H9 (cell line): ENCODE results near the gene CREG2. TPM values are rescaled to one million over a fixed set of nuclear protein-coding genes. Genes with fewer than 3 reads are reported as not detected.

Source experiments
- DNase-seq: peaks from one replicate; pipeline ENCODE4 v3.0.0-alpha.2; 2017
- H2AFZ ChIP-seq: one replicate; pipeline ENCODE4 v1.6.1; 2013; ENCODE audit warnings: mild to moderate bottlenecking, low read length, control low read depth, moderate library complexity
- H2AK5ac ChIP-seq: 2 replicates; pipeline ENCODE4 v1.6.1; 2013; ENCODE audit warnings: low read length, control low read depth, mixed read lengths; ENCODE audit not compliant: insufficient read length
- H2BK120ac ChIP-seq: one replicate; pipeline ENCODE4 v1.6.1; 2013; ENCODE audit warnings: low read depth, mild to moderate bottlenecking, low read length, control low read depth, inconsistent platforms; ENCODE audit not compliant: poor library complexity, severe bottlenecking
- H2BK12ac ChIP-seq: 2 replicates; pipeline ENCODE4 v1.6.1; 2013; ENCODE audit warnings: low read length, control low read depth, mixed read lengths, low read depth; ENCODE audit not compliant: insufficient read length
- H2BK15ac ChIP-seq: 2 replicates; pipeline ENCODE4 v1.6.1; 2013; ENCODE audit warnings: low read depth, low read length, control low read depth
- H2BK20ac ChIP-seq: one replicate; pipeline ENCODE4 v1.6.1; 2013; ENCODE audit warnings: low read depth, mild to moderate bottlenecking, low read length, control low read depth, inconsistent platforms; ENCODE audit not compliant: poor library complexity, severe bottlenecking
- H2BK5ac ChIP-seq: 2 replicates; pipeline ENCODE4 v1.6.1; 2013; ENCODE audit warnings: low read length, control low read depth, mixed read lengths; ENCODE audit not compliant: insufficient read length
- H3K14ac ChIP-seq: 2 replicates; pipeline ENCODE4 v1.6.1; 2013; ENCODE audit warnings: low read length, control low read depth; ENCODE audit not compliant: insufficient read depth
- H3K18ac ChIP-seq: 2 replicates; pipeline ENCODE4 v1.6.1; 2013; ENCODE audit warnings: low read depth, mild to moderate bottlenecking, mixed read lengths, low read length, control low read depth; ENCODE audit not compliant: insufficient read length
- H3K23ac ChIP-seq: 2 replicates; pipeline ENCODE4 v1.6.1; 2013; ENCODE audit warnings: low read length, control low read depth, mixed read lengths, low read depth; ENCODE audit not compliant: insufficient read length
- H3K23me2 ChIP-seq: 2 replicates; pipeline ENCODE4 v1.6.1; 2013; ENCODE audit warnings: low read depth, mild to moderate bottlenecking, mixed read lengths, low read length, control low read depth; ENCODE audit not compliant: insufficient read length, poor library complexity, severe bottlenecking
- H3K27ac ChIP-seq: 2 replicates; pipeline ENCODE4 v1.5.1; 2013; ENCODE audit warnings: low read length, control low read depth, mixed read lengths, low read depth; ENCODE audit not compliant: insufficient read length
- H3K27me3 ChIP-seq: 2 replicates; pipeline ENCODE4 v1.6.1; 2013; ENCODE audit warnings: low read length, control low read depth, inconsistent platforms; ENCODE audit not compliant: insufficient read depth
- H3K4ac ChIP-seq: 2 replicates; pipeline ENCODE4 v1.6.1; 2013; ENCODE audit warnings: low read depth, mild to moderate bottlenecking, control low read depth, inconsistent platforms, low read length, moderate library complexity
- H3K4me1 ChIP-seq: 2 replicates; pipeline ENCODE4 v1.6.1; 2013; ENCODE audit warnings: low read length, control low read depth, inconsistent platforms; ENCODE audit not compliant: insufficient read depth
- H3K4me2 ChIP-seq: 2 replicates; pipeline ENCODE4 v1.6.1; 2013; ENCODE audit warnings: low read length, control low read depth, mixed read lengths; ENCODE audit not compliant: insufficient read length, insufficient read depth
- H3K56ac ChIP-seq: 2 replicates; pipeline ENCODE4 v1.6.1; 2013; ENCODE audit warnings: low read depth, mild to moderate bottlenecking, mixed read lengths, low read length, control low read depth; ENCODE audit not compliant: insufficient read length
- H3K79me1 ChIP-seq: 2 replicates; pipeline ENCODE4 v1.6.1; 2013; ENCODE audit warnings: low read depth, mild to moderate bottlenecking, moderate library complexity, low read length, control low read depth, inconsistent platforms; ENCODE audit not compliant: insufficient read depth, poor library complexity, severe bottlenecking
- H3K79me2 ChIP-seq: 2 replicates; pipeline ENCODE4 v1.6.1; 2013; ENCODE audit warnings: low read length, control low read depth, inconsistent platforms; ENCODE audit not compliant: insufficient read depth
- H3K9ac ChIP-seq: 2 replicates; pipeline ENCODE4 v1.6.1; 2013; ENCODE audit warnings: low read length, control low read depth, mixed read lengths; ENCODE audit not compliant: insufficient read length; ENCODE audit errors: extremely low read depth
- H3K9me3 ChIP-seq: one replicate; pipeline ENCODE4 v1.6.1; 2013; ENCODE audit warnings: low read depth, low read length, inconsistent platforms; ENCODE audit not compliant: control insufficient read depth
- H3T11ph ChIP-seq: one replicate; pipeline ENCODE4 v1.6.1; 2013; ENCODE audit warnings: mild to moderate bottlenecking, low read length, control low read depth, inconsistent platforms
- H4K20me1 ChIP-seq: one replicate; pipeline ENCODE4 v1.6.1; 2013; ENCODE audit not compliant: control insufficient read depth, insufficient read length, insufficient read depth
- H4K5ac ChIP-seq: 2 replicates; pipeline ENCODE4 v1.6.1; 2013; ENCODE audit warnings: low read depth, mild to moderate bottlenecking, mixed read lengths, low read length, control low read depth; ENCODE audit not compliant: insufficient read length
- H4K8ac ChIP-seq: replicated peaks from 2 replicates; pipeline ENCODE4 v1.6.1; 2013; ENCODE audit warnings: low read length, control low read depth, mixed read lengths, low read depth; ENCODE audit not compliant: insufficient read length
- H4K91ac ChIP-seq: 2 replicates; pipeline ENCODE4 v1.6.1; 2013; ENCODE audit warnings: low read depth, mild to moderate bottlenecking, moderate library complexity, mixed read lengths, low read length, control low read depth; ENCODE audit not compliant: insufficient read length
- H3K27ac Mint-ChIP-seq, 3 experiments: 2 replicates in 2 of 3; 3 replicates in 1 of 3; pipeline ENCODE4 v1.8.0; 2020 to 2021; ENCODE audit warnings: mixed read lengths in 3 of 3, mild to moderate bottlenecking in 1 of 3, moderate library complexity in 1 of 3
- H3K27me3 Mint-ChIP-seq: 2 replicates; pipeline ENCODE4 v1.8.0; 2021; ENCODE audit warnings: low read depth, mild to moderate bottlenecking, moderate library complexity, mixed read lengths
- H3K36me3 Mint-ChIP-seq, 3 experiments: 2 replicates in 2 of 3; 3 replicates in 1 of 3; pipeline ENCODE4 v1.8.0; 2020 to 2021; ENCODE audit warnings: low read depth in 3 of 3, mixed read lengths in 3 of 3; ENCODE audit not compliant: insufficient read depth in 1 of 3
- H3K4me1 Mint-ChIP-seq, 2 experiments: 2 replicates each; pipeline ENCODE4 v1.8.0; 2020; ENCODE audit warnings: mixed read lengths in 2 of 2
- H3K4me3 Mint-ChIP-seq, 2 experiments: 2 replicates in 1 of 2; 3 replicates in 1 of 2; pipeline ENCODE4 v1.8.0; 2020 to 2021; ENCODE audit warnings: mild to moderate bottlenecking in 2 of 2, mixed read lengths in 2 of 2, moderate library complexity in 1 of 2
- H3K9me3 Mint-ChIP-seq, 2 experiments: 2 replicates in 1 of 2; 3 replicates in 1 of 2; pipeline ENCODE4 v1.8.0; 2020; ENCODE audit warnings: mild to moderate bottlenecking in 2 of 2, mixed read lengths in 2 of 2, moderate library complexity in 1 of 2
- CTCF ChIP-seq: fragments of 200-600 bp; sonication (generic); conservative IDR thresholded peaks from 3 replicates; pipeline ENCODE4 v1.8.0; 2021; ENCODE audit warnings: antibody characterized with exemption, mild to moderate bottlenecking
- WGBS: extraction: QIAGEN DNeasy Blood & Tissue Kit; methylation state at CpG from one replicate; pipeline ENCODE4 v1.1.7; 2013; ENCODE audit warnings: missing lambda C conversion rate, low lambda C conversion rate, mixed read lengths; ENCODE audit not compliant: insufficient read length; ENCODE audit errors: extremely low coverage; 5-methylcytosine and 5-hydroxymethylcytosine counted together
- total RNA-seq: library from RNA; stranded (reverse); gene quantifications from 2 replicates; pipeline ENCODE4 v1.2.1, GENCODE V29; 2021

The CREG2 gene
- total RNA-seq, 1 experiment from 2014 or later = 0.77 TPM

DNA sequence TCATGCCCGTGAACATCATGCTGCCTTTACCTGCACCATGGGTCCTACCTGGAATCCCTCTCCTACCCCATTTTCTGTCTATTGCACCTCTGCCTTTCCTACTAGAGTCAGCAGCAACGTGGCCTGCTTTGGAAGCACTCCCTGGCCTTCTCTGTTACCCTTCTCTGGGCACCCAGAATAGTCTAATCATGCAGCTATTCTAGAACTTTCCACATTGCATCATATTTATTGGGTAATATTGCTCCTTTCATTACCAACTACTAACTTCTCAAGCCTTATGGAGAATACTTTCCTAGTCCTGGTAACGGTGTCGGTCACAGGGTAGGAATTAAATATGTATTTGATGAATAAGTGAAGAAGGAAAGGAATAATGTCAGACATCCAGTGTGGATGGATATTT is 33.3 kb upstream of the CREG2 start:
- H4K8ac ChIP-seq = no peak overlapping the region
- no peak overlapping the region for H2BK120ac ChIP-seq
- H3K79me2 ChIP-seq = no peaks in the 10 kb centered on the region
- WGBS = no CpG with 5 or more reads among the region's 4 CpGs
- no peak overlapping the region for H3K4me3 Mint-ChIP-seq
- no peak overlapping the region for H2BK5ac ChIP-seq
- no peaks in the 10 kb centered on the region for H3K4me1 ChIP-seq
- H2AFZ ChIP-seq = no peak overlapping the region
- H2BK20ac ChIP-seq = no peak overlapping the region
- no peak overlapping the region for H3K14ac ChIP-seq
- H2BK12ac ChIP-seq = no peak overlapping the region
- no peaks in the 10 kb centered on the region for H3K9me3 ChIP-seq
- H3T11ph ChIP-seq = no peak overlapping the region
- H3K27ac Mint-ChIP-seq = peak overlapping the region in 2 of 3 experiments; percentile 1 to 33; a peak in 1 of 7 replicates
- no peak overlapping the region for H3K27ac ChIP-seq
- no peak for TF ChIP-seq CTCF
- H3K56ac ChIP-seq = no peak overlapping the region
- H3K79me1 ChIP-seq = no peaks in the 10 kb centered on the region
- no peak overlapping the region for H4K5ac ChIP-seq
- H3K23ac ChIP-seq = no peak overlapping the region
- H3K27me3 ChIP-seq = no peaks in the 10 kb centered on the region
- H4K20me1 ChIP-seq = no peaks in the 10 kb centered on the region
- no peak overlapping the region for H3K4ac ChIP-seq
- H3K27me3 Mint-ChIP-seq = no peaks in the 10 kb centered on the region
- H3K9ac ChIP-seq = no peak overlapping the region
- no peaks in the 10 kb centered on the region; a peak in 1 of 5 replicates for H3K9me3 Mint-ChIP-seq
- H3K4me2 ChIP-seq = no peak overlapping the region
- H2BK15ac ChIP-seq = no peak overlapping the region
- no peak for DNase-seq
- no peak overlapping the region for H2AK5ac ChIP-seq
- H4K91ac ChIP-seq = no peak overlapping the region
- H3K23me2 ChIP-seq = no peaks in the 10 kb centered on the region
- no peaks in the 10 kb centered on the region for H3K36me3 Mint-ChIP-seq
- no peak overlapping the region for H3K18ac ChIP-seq
- H3K4me1 Mint-ChIP-seq = no peaks in the 10 kb centered on the region
